ENCODE measurements around the gene TCEAL2.
A peak's percentile ranks its signal among the peaks of the same experiment; 100 is the strongest.
"Not testable (repeated sequence)": the region's sequence is repeated elsewhere in the genome, so short reads cannot be mapped to it uniquely, and the experiment has no call there.

TCEAL2 gene

DNA sequence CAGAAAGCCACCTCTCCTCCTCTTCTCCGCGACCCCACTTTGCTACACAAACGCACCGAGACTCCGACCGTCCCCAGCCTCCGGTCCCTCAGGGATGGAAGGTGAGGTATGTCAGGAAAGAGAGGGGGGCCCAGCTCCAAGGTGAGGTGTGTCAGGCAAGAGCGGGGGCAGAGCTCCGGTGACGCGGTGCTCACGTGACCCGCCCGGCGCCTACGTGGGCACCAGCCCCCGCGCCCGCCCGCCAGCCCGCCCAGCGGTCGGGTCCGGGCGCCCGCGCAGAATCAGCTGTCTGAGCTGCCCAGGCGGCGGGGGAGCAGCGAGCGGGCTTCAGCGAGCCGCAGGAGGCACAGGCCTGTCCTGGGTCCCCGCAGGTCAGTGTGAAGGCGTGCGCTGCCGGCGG, at the start of gene TCEAL2:
TCEAL2 (plus strand) TSS at position 244 of the 400 bp plus-strand sequence. CDS start 1,152 bp downstream, outside the sequence.
- DNase-seq, result not testable (repeated sequence)

DNA sequence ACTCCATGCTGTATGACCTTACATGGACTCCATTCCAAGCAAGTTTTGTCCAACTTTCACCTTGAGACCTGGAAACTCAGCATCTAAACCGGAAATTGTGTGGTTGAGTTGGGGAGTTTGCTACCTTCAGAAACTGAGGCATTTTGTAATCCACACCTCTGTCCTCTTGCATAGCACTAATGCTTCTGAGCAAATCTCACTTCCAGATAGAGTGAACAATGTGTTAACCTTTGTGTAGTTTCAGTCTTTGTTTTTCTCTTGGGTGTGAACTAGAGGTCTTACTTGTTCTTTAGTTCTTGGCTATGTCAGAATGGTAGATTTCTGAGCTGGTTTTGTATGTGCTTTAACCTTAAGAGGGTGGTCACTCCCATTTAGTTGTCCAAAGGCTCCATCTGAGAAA, 48.1 kb upstream of the TCEAL2 start:
- DNase-seq, result no peak

DNA sequence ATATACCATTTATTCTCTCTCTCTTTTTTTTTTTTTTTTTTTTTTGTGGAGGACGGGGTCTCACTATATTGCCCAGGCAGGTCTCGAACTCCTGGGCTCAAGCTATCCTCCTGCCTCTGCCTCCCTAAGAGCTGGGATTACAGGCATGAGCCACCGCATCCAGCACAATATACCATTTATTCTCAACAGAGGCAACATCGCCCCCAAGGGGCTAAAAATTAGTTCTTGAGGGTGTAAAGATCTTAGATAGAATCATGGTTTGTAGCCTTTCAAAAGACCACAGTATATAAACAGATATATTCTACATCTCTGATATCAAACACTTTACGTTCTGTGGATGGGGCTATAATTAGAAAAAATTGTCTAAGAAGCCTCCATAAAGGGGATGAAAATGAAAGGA, 39.8 kb upstream of the TCEAL2 start:
- DNase-seq, result no peak

DNA sequence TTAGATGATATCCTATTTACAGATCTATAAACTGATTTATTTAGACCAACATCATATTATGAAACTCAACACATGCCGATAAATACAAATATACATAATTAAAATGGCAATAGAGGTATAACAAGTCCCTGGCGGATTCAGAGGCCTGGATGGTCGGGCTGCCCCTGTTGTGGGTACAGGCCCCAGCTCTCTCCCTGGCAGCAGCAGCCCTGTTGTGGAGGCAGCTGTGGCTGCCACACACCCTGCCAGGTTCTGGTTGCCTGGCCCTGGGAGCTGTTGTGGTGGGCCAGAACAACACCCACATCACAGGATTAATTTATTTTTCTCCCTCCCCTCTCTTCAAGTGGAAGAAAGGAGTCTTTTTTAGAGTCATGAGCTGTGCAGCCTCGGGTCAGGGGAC, 12.1 kb upstream of the TCEAL2 start:
- DNase-seq, result no peak

DNA sequence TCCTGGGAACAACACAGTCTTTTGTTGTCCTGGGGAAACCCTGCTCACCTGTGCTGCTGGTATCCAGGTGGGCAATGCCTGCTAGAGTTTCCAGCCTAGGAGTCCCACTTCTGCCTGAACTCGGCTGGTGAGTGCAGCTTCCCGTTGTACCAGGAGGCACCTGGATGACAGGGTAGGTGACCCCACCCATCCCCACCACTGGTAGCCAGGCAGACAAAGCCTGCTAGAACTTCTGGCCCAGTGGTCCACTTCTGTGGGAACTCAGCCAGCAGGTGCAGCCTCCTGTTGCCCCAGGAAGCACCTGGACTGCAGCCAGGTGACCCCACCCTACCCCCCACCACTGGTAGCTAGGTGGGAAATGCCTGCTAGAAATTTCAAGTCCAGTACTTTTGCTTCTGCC, 9.7 kb upstream of the TCEAL2 start:
- DNase-seq, result no peak

DNA sequence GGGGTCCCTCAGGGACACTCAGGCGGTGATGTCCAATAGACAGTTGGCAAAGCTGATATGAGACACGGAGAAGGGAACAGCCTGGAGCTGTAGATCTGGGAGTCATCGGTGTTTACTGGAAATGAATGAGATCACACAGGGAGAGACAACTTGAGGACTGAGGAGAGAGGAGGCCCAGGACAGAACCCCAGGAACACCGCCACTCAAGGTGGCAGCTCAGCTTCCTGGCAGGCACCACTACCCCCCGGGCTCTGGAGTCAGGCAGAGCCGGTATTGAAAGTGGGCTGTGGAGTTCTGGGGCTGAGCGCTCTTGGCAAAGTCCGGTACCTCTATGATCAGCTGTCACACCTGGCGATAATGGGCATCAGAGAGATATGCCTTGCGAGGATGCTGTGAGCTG, 465 bp upstream of the TCEAL2 start:
- DNase-seq, result not testable (repeated sequence)

DNA sequence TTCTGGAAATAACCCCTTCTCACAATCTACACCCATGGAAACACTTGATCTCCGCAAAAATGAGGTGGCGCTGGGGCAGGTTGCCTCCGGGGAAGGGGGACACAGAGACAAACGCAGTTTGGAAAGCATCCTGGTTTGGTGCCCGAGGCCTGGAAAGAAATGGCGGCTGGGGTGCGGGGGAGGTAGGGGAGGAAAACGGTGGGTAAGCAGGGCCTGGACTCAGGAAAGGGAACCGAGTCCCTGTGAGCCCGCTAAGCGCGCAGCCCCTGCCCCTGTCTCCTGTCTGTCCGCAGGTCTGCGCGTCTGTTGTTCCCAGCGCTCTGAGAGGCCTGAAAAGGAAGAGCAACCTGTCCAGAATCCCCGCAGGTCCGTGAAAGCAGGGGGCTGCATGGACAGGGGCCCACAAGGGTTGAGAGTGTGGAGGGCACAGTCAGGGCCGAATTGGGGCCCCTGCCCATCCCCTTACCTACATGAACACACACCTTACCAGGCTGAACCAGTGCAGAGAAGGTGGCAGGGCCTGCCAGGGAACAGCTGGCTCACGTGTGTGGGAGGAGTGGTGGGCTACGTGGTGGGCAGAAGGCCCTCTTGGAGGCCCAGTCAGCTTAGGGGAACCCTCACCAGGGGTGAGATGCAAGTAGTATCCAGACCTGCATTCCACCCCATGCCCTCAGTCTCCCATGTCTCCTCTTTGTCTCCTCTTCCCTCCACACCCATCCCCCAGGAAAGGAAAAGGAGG, 770 bp downstream of the TCEAL2 start:
- not testable (repeated sequence) for DNase-seq

DNA sequence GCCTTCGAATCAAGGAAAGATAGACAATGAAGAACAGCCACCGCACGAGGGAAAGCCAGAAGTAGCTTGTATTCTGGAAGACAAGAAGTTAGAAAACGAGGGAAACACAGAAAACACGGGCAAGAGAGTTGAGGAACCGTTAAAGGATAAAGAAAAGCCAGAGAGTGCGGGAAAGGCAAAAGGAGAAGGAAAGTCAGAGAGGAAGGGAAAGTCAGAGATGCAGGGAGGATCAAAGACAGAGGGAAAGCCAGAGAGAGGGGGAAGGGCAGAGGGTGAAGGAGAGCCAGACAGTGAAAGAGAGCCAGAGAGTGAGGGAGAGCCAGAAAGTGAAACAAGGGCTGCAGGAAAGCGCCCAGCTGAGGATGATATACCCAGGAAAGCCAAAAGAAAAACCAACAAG, 1.4 kb downstream of the TCEAL2 start:
- no peak for DNase-seq

DNA sequence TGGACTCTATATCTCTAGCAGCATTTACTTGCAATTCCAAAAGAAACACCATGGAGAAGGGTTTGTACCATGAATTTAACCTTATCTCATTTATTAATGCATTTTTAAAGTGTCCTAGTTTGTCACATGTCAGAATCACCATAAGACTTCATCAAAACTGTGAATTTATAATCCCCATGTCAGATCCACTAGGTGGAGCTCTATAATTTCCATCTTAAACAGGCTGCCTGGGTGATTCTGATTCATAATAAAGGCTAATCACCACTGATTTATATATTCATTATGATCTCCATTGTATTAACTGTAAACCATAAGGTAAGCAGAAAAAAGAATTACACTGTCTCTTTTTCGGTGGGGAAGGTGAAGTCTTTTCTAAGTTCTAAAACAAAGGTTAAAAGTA, 4.0 kb downstream of the TCEAL2 start:
- DNase-seq, result no peak

DNA sequence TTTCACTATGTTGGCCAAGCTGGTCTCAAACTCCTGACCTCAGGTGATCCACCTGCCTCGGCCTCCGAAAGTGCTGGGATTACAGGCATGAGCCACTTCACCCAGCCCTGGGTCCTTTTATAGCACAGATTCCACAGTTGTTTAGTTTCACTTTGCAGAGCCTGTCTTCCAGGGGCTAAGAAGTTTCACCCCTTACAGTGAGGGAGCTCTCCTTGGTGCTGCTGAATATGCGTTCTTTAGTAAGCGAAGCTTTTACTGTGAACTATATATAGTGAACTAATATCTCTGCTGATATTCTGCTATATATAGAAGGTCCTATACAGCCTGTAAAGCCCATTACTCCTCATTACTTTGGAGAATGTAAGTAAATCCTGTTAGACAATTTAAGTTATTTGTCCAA, 12.6 kb downstream of the TCEAL2 start:
- DNase-seq, result no peak

DNA sequence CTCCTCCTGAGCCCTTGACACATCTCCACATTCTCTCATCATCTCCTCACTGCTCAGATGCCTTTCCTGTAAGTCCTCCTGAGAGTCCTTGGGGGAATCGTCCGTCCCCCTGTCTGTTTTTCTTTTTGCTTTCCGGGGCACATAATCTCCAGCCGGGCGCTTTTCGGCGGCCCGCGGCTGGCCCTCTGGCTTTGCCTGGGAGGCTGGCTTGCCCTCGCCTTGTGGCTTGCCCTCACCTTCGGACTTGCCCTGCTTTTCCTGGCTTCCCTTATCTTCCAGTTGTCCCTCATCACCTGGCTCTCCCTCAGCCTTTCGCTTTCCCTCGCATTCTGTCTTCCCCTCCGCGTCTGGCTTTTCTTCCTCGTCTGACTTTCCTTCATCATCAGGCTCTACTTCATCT, 15.4 kb downstream of the TCEAL2 start:
- not testable (repeated sequence) for DNase-seq

DNA sequence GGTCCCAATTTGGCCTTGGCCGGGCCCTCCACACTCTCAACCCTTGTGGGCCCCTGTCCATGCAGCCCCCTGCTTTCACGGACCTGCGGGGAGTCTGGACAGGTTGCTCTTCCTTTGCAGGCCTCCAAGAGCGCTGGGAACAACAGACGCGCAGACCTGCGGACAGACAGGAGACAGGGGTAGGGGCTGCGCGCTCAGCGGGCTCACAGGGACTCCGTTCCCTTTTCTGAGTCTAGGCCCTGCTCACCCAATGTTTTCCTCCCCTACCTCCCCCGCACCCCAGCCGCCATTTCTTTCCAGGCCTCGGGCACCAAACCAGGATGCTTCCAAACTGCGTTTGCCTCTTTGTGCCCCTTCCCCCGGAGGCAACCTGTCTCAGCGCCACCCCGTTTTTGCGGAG, 16.2 kb downstream of the TCEAL2 start:
- not testable (repeated sequence) for DNase-seq

DNA sequence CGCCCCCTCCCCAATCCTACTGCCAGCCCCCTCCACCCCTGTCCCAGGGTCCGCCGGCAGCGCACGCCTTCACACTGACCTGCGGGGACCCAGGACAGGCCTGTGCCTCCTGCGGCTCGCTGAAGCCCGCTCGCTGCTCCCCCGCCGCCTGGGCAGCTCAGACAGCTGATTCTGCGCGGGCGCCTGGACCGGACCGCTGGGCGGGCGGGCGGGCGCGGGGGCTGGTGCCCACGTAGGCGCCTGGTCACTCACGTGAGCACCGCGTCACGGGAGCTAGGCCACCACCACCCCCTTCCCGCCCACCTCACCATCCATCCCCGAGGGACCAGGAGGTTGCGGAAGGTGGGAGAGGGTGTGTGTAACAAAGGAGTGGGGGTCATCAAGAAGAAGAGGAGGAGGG, 16.8 kb downstream of the TCEAL2 start, which contains the start of gene TCEAL6:
TCEAL6 (minus strand) TSS at position 208 of the 400 bp plus-strand sequence.
- not testable (repeated sequence) for DNase-seq

DNA sequence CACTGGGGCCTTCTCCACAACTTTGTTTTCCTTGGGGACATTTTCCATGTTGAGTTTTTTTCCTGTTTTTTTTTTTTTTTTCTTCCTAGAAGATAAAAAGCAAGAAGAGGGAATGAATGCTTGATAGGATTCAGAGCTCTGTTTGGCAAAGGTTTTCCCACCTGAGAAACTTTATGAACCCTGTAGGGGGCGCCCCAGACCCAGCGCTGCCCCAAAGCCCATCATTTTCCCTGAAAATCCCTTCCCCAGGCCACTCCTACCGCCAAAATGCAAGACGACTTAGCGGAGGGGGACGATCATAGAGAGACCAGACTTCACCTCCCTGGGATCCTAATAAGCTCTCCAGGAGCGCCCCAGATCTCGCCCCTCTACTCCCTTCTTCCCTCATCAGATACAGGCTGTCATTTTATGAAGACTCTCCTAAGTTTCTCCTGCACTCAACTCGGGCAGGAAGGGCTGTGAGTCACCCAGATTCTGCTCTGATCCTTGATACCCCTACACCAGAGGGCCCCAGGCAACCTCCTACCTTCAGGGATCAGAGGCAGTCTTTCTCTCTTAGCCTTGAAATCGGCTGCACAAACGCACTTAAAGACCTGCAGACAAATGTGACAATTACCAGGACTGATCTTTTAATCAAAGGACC, 28.9 kb downstream of the TCEAL2 start:
- no peak for DNase-seq

DNA sequence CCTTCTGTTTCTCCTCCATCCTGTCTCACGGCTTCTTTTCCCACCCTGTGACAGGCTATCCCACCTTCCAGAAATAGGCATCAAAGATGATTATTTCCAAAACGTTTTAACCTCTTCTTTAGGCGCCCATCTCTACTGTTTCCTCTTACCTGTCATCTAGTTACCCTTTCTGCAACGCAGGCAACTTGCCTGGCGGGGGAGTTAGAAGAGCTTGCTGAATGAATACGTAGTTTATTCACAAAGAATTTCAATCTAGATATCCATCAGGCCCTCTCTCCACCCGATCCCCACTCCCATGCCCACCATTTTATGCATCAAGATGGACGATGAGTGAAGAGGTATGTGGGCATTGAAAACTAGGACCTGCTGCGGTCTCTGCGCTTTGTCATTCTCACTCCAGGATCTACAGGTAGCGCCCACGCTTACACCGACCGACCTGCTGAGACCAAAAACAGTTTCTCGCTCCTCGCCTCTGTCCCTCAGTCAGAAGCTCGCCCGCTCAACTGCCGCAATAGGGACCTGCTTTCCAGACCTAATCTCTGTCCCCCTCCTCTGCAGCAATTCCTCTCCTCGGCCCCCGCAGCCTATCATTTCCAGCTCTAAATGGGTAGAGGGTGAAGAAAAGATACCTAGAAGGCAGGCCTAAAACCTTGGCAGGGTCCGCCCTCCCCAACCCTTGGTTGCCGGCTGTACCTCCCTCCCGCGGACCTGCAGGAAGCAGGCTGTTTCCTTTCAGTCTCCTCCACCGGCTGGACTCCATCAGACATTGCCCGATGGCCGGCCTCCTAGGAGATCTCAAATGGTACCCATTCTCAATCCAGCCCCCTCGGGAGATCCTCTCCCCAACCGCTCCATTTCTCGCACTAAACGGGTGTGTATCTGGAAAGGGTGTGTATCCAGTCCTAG, 29.7 kb downstream of the TCEAL2 start:
- DNase-seq, result peak; percentile 70

DNA sequence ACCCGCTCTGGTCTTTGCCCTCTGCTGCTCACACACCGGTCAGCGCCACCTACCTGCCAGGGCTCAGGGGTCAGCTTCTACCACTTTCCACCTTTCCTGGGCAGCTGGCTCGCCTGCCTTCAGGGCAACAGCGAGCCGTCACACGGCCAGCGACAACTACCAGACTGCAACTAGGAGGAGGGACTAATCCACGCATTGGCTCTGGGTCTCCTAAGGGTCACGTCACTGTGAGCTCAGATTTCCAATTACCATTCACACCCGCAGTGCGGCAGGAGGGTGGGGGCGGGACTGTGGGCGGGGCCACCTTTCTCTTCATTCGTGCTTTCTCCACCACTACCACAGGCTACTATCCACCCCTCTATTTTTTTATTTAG, 30.3 kb downstream of the TCEAL2 start, which contains the start of gene BEX5:
BEX5 (minus strand) TSS at position 172 of the 374 bp plus-strand sequence. CDS start 1,712 bp downstream, outside the sequence.
- DNase-seq, result no peak
